HG03135 (cell line): ENCODE results near the gene MED12L.
"Not testable (repeated sequence)": the region's sequence is repeated elsewhere in the genome, so short reads cannot be mapped to it uniquely, and the experiment has no call there.

Source experiments
- ATAC-seq: cut with Tn5 transposase; IDR thresholded peaks from one replicate; pipeline ENCODE4 v1.9.1; 2021; ENCODE audit warnings: mild to moderate bottlenecking, moderate library complexity; ENCODE audit not compliant: unreplicated experiment

MED12L gene

DNA sequence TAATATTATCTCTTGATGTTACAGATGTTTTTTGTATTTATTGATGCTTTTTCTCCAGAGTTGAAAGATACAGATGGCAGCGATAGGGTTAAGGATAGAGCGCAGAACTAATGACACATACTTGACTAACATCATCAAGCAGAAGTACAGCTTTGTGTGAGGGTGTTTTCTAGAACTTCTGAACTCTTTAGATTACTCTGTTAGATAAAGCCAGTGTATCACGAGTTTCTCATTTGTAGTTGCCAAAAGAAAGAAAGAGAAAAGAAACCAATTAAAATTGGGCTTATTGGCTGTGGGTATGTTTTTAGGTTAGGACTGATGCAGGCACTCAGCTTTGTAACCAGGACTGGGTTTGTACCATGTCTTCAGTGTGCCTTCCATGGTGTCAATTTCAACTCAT lies 124.2 kb downstream of the MED12L start:
- ATAC-seq, result no peak

DNA sequence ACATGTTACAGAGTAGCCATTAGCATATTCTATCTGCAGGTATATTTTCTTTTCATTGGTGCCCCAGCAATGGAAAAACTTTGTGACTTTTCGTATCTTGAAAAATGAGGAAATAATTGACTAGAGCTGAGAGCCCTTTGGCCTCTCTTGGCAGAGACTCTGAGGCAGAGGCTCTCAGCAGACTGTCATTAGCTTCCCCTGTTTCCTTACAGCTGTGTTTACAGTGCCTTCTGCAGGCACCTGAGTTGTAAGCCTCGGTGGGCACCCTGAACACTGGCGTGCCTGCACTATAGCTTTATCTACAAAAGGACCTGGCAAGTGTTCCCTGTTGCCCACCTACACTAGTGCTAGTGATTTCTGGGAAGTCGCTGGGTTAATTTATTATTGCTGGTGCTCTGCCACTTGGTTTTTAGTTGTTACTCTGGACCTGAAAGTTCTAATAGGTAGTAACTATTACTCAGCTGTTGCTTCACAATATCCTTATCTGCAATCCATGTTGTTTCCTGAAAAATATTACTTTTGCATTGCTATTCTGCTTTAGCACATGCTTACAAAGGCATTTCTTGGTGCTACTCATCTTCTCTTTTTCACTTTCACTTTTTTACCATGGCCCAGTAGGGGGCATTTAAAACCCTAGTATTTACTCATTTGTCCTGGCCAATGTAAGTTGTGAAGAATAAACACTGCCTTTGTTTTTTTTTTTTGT lies 125.4 kb downstream of the MED12L start:
- peak; percentile 70 for ATAC-seq

DNA sequence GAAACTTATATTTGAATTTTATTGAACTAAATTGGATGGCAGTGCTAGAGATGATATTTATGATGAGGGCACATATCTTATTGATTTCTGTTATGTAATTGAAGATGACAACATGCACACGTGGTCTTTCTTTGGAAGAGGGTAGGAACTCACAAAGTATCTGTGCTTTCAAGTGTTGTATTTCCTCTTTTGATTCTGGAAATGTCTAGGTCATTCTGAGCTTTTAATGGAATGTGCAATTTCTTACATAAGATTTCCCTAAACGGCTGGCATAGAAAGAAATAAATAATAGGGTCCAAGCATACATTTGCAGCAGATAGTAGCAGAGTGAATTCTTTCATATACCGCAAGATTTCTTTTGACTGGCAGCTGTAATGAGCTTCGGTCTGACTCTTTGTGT lies 127.7 kb downstream of the MED12L start:
- no peak for ATAC-seq

DNA sequence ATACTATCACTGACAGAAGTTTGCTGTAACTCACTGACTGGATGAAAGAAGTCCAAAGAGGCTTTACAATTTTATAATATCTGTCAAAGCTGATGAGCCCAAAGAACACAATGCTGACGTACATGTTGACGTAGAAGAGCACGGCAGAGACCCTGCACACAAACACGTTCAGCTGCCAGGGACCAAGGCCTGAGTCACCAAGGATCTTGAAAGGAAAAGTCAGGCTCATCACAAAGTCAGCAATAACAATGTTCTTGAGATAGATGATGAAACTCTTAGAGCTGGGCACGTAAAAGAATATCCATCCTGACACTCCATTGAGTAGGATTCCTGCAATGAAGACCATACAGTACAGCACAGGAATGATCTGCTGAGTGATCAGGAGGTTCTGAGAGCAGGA lies 128.4 kb downstream of the MED12L start:
- no peak for ATAC-seq

DNA sequence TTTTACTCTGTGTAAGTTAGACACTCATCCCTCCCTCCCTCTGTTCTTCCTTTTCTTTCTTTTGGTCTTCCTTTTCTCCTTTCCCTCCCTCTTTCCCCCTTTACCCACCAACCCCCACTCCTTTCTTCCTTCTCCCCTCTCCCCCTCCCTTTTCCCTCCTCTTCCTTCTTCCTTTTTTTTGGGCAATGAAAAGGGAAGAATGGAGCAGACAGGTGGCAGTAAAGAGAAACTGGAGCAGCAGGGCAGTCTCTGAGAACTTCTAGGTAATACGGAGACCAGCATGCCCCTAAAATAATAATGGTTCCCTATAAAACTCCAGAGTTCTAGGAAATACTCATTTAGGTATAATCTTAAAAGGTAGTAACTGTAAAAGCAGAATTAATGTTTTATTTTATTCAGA lies 129.0 kb downstream of the MED12L start:
- no peak for ATAC-seq

- no peak for ATAC-seq
Measured at GRCh38 chr3:151216641-151217607, 131.5 kb downstream of the MED12L start.

DNA sequence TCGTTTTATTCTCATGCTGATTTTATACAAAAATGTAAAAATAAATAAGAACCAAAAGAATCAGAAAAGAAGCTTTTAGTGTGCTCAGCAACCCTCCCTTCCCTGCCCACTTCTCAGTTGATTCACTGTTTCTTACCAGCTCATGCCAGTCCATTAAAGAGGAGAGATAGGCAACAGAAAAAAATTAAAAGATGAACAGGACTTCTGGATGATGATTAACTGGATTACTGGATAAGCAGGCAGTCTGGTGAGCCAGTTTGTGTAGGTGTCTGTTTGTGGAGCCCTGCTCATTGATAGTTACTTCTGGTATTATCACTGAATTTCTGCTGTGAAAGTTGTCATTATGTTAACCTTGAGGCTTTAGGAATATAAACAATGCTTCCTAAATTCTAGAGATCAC lies 132.7 kb downstream of the MED12L start:
- ATAC-seq, result no peak

- no peak for ATAC-seq
Measured at GRCh38 chr3:151219056-151219455, 133.6 kb downstream of the MED12L start.

DNA sequence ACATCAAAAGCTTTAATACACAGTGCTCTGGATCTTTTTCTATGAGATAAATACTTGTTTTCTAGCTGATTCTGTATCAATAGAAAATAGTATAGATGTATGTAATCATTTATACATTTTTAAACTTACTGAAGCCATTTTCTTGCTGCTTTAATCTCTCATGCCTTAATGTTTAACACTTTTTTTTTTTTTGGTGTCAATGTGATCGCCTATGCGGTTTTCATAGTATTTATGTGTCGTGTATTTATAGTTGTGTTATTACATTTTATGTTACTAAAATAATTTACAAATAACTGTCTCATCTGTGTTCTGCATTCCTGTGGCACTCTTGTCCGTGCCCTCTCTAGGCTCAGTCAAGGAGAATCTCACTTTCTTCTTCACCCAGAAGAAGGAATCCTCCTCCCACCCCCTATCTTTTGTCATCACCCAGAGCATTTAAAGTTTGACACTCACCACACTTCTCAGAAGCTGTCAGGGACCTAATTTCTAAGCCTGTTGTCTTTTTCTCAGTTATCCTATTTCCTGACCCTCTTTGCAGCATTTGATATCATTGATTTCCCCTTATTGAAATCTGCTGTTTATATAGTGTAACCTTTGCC lies 138.9 kb downstream of the MED12L start:
- no peak for ATAC-seq

- no peak for ATAC-seq
Measured at GRCh38 chr3:151225040-151225975, 139.8 kb downstream of the MED12L start.

DNA sequence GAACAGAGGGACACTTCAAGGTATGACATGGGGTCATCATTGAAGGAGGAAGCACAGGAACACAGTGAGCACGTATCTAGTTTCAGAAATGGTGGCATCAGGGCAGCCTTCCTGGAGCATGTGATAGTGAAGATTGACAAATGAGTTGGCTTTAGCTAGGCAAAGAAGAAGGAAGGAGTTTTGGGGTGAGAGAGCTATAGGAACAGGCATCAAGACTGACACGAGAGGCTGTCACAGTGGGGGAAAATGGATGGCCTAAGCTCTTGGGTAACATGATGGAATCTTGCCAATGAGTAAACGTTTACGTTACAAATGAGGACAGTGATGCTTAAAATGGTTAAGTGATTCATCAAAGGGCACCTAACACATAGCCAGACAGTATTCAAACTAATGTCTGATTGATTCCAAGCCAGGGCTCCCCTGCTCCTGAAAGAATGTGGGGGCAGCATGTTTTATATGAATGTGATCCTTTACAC lies 140.7 kb downstream of the MED12L start:
- no peak for ATAC-seq

- no peak for ATAC-seq
Measured at GRCh38 chr3:151226825-151227224, 141.4 kb downstream of the MED12L start.

DNA sequence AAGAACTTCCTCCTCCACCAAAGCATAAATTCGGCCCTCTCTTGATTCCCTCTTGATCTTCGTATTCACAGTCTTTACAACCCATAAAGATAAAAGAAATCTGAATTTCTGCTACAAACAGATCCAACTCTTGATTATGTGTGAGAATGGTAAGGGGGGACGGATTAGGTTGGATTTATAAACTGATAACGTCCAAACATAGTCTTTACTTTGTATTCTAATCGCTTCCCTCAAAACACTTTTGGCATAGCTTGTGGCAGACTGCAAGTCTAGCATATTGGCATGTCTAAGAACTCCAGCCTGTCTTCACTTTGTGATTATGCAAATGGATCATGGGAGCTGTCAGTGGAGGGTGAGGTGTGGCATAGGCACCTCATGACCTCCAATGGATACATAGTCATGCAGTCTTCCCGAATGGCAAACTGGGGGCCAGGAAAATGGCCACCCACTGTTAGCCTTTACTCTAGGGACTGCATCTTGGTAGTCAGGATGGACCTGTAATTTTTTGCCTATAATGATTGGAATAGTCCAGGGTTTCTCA lies 141.9 kb downstream of the MED12L start:
- ATAC-seq, result peak; percentile 33

DNA sequence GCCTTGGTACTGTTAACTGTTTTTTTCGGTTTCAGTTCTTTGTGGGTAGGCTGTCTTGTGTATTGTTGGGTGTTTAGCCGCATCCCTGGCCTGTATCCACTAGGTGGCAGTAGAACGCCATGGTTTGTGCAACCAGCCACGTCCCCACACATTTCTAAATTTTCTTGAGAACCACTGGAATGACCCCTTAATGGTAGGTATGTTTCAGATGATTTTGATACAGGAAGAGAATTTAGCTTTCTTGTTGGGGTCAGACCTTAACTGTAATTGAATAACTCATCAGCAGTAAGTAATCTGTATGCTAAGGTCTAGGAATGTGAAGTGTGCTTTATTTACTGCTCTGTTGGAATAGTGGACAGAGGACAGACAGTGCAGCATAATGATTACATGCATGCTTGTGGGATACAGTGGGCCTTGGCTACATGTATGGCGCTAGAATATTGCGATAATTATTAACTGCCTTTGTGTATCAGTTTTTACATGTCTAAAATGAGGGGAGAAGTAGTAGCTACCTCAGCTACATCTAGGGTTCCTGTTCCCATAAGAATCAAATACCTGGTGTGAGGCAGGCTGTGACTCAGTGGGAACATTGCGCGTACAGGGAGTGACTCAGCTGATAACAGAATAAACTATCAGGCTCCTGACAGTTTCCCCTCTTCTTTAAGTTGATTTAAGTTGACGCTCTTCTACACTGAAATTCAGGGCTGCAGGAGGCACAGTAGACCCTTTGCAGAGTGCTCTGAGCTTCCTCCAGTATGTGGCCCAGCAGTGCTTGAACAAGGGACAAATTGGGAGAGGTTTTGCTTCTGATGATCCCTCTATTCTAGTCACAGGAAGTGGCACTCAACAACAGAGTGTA lies 142.6 kb downstream of the MED12L start:
- peak; percentile 92 for ATAC-seq

GRCh38 chr3:151228666-151229040 lies 143.2 kb downstream of the MED12L start:
- ATAC-seq, result no peak

- ATAC-seq, result peak; percentile 51
Measured at GRCh38 chr3:151230646-151231045, 145.2 kb downstream of the MED12L start.

DNA sequence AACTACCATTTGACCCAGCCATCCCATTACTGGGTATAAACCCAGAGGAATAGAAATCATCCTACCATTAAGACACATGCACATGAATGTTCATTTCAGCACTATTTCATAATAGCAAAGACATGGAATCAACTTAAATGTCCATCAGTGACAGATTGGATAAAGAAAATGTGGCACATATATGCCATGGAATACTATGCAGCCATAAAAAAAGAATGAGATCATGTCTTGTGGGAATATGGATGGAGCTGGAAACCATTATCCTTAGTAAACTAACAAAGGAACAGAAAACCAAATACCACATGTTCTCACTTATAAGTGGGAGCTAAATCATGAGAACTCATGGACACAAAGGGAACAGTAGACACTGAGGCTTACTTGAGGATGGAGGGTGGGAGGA lies 146.9 kb downstream of the MED12L start:
- ATAC-seq, result not testable (repeated sequence)

DNA sequence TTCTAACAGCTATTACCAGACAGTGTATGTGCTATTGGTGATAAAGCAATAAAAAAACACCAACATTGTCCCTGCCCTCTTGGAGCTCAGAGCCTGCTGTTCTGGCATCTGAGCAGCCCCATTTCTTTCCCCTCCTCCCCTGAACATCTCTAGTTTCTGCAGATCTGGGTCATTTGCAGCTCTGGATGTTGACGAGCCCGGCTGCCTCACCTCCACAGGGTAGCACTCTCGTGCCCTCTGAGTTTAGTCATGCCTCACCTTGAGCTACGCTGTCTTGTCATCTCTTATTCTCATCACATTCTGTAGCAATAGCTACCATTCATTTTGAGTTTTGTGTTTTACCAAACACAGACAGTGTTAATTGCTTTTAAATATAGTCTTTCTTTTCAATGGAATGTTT lies 147.5 kb downstream of the MED12L start:
- no peak for ATAC-seq

GRCh38 chr3:151234825-151235224 lies 149.4 kb downstream of the MED12L start:
- ATAC-seq, result no peak
